Measurements from ENCODE around the gene PLET1.

PLET1 gene

DNA sequence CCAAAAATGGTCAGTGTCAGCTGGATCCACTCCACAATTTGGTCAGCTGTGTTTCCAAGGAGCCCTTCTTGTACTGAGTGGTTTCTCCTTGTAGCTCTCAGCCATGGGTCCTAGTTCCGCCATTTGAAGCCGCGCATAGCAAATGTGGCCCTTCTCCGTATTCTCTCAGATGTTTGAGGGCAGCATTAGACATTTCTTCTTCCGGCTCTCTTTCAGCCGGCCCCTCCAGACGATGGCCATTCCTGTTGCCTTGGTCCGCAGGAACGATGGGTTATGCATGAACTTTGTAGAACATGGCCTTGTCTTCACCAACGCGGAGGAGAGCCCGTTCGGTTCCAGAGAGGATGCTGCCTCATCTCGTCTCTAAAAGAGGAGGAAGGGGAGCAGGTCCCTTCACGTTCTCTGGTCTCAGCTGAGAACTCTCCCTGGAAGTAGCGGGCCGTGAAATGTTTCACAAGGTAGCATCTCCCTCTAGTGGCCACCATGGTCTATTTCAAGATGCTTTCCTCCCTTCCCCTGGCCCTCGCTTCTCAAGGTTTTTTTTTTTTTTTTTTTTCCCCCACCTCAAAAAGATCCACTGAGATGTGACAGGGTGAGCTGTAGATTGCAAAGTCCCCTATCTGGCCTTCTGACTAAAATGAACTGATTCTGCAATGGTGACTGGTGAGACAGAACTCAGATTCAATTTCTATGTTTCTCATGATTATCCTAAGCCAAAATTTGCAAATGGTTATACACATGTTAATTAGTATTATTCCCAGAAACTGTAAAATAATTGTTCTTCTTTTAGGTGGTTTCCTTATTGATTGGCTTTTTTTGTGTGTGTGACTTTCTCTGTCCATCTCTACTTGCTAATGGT, 19.8 kb upstream of the PLET1 start (continued):
- TF ChIP-seq ZSCAN30 (tag by site-specific recombination; IDR thresholded peaks at IDR 0.05) (no peak), ZNF366 (tag by site-specific recombination; conservative IDR thresholded peaks at IDR 0.05) (0 out of 2 replicates have a peak, but pooled peaks have one; percentile 21), ZNF2 (tag by site-specific recombination; IDR thresholded peaks at IDR 0.05) (0 out of 2 replicates have a peak, but pooled peaks have one; percentile 34), ZNF654 (tag by site-specific recombination; IDR thresholded peaks at IDR 0.05; ENCODE audit: low read depth) (peak; percentile 86), ZEB2 (tag by site-specific recombination; IDR thresholded peaks at IDR 0.05) (0 out of 2 replicates have a peak, but pooled peaks have one; percentile 6), KLF9 (tag by site-specific recombination; IDR thresholded peaks at IDR 0.05; ENCODE audit: low read depth) (0 out of 2 replicates have a peak, but pooled peaks have one; percentile 1), ZBTB21 (tag by site-specific recombination; IDR thresholded peaks at IDR 0.05) (no peak), ZNF239 (tag by site-specific recombination; IDR thresholded peaks at IDR 0.05) (no peak)
- TF ChIP-seq, protein P1, sequence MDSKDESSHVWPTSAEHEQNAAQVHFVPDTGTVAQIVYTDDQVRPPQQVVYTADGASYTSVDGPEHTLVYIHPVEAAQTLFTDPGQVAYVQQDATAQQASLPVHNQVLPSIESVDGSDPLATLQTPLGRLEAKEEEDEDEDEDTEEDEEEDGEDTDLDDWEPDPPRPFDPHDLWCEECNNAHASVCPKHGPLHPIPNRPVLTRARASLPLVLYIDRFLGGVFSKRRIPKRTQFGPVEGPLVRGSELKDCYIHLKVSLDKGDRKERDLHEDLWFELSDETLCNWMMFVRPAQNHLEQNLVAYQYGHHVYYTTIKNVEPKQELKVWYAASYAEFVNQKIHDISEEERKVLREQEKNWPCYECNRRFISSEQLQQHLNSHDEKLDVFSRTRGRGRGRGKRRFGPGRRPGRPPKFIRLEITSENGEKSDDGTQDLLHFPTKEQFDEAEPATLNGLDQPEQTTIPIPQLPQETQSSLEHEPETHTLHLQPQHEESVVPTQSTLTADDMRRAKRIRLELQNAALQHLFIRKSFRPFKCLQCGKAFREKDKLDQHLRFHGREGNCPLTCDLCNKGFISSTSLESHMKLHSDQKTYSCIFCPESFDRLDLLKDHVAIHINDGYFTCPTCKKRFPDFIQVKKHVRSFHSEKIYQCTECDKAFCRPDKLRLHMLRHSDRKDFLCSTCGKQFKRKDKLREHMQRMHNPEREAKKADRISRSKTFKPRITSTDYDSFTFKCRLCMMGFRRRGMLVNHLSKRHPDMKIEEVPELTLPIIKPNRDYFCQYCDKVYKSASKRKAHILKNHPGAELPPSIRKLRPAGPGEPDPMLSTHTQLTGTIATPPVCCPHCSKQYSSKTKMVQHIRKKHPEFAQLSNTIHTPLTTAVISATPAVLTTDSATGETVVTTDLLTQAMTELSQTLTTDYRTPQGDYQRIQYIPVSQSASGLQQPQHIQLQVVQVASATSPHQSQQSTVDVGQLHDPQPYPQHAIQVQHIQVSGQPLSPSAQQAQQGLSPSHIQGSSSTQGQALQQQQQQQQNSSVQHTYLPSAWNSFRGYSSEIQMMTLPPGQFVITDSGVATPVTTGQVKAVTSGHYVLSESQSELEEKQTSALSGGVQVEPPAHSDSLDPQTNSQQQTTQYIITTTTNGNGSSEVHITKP (tag by site-specific recombination; IDR thresholded peaks at IDR 0.05), result peak; percentile 58
- TF ChIP-seq, protein P2, sequence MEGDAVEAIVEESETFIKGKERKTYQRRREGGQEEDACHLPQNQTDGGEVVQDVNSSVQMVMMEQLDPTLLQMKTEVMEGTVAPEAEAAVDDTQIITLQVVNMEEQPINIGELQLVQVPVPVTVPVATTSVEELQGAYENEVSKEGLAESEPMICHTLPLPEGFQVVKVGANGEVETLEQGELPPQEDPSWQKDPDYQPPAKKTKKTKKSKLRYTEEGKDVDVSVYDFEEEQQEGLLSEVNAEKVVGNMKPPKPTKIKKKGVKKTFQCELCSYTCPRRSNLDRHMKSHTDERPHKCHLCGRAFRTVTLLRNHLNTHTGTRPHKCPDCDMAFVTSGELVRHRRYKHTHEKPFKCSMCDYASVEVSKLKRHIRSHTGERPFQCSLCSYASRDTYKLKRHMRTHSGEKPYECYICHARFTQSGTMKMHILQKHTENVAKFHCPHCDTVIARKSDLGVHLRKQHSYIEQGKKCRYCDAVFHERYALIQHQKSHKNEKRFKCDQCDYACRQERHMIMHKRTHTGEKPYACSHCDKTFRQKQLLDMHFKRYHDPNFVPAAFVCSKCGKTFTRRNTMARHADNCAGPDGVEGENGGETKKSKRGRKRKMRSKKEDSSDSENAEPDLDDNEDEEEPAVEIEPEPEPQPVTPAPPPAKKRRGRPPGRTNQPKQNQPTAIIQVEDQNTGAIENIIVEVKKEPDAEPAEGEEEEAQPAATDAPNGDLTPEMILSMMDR (tag by site-specific recombination; IDR thresholded peaks at IDR 0.05), result peak; percentile 76

DNA sequence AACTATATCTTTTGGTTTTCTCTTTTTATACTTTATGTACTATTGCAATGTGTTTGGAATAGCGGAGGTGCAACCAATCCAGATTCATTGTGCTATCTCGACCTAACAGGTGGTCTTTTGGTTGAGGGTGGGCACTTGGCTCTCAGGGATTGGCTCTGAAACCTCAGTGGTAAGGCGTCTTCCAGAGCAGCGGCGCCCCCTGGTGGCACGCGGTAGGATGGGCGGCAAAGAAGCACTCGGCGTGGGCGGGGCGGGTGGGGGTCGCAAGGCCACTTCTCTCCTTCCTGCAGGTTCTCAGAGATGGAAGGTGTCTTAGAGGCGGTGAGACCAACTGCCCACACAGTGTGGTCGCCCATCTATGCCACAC, 19.2 kb upstream of the PLET1 start:
- H3K4me1 ChIP-seq (ENCODE audit: control insufficient read depth, insufficient read depth, low read length), result no peaks in the 10 kb centered on the region
- POLR2A ChIA-PET, result interaction anchor here (0.6 to 0.7 kb wide), 2 partner anchors 139 to 416 kb away, joined by 3 to 4 read pairs; no protein-coding TSS in a partner anchor
- H3K4me3 ChIP-seq (ENCODE audit: low read depth, low read length), result peak overlapping the region; percentile 26
- no peaks in the 10 kb centered on the region for H3K36me3 ChIP-seq (ENCODE audit: control insufficient read depth in 2 of 2, insufficient read depth in 1 of 2, low read length in 2 of 2)
- H3K27ac ChIP-seq (ENCODE audit: extremely low read depth, low read depth, low read length), result no peak overlapping the region
- CTCF ChIA-PET, result interaction anchor here (0.6 to 12.4 kb wide), 37 partner anchors 9 to 1106 kb away, joined by 3 to 308 read pairs (median 4); partner anchors contain the start of gene PTS
- no peaks in the 10 kb centered on the region for H3K9me3 ChIP-seq (ENCODE audit: control insufficient read depth, insufficient read depth, low read depth, low read length)
- TF ChIP-seq, protein P3, sequence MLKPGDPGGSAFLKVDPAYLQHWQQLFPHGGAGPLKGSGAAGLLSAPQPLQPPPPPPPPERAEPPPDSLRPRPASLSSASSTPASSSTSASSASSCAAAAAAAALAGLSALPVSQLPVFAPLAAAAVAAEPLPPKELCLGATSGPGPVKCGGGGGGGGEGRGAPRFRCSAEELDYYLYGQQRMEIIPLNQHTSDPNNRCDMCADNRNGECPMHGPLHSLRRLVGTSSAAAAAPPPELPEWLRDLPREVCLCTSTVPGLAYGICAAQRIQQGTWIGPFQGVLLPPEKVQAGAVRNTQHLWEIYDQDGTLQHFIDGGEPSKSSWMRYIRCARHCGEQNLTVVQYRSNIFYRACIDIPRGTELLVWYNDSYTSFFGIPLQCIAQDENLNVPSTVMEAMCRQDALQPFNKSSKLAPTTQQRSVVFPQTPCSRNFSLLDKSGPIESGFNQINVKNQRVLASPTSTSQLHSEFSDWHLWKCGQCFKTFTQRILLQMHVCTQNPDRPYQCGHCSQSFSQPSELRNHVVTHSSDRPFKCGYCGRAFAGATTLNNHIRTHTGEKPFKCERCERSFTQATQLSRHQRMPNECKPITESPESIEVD (tag by site-specific recombination; IDR thresholded peaks at IDR 0.05), result no peak
- no peak for TF ChIP-seq HOXC10 (CRISPR knock-in tag; IDR thresholded peaks at IDR 0.05)
- TF ChIP-seq, protein P4, sequence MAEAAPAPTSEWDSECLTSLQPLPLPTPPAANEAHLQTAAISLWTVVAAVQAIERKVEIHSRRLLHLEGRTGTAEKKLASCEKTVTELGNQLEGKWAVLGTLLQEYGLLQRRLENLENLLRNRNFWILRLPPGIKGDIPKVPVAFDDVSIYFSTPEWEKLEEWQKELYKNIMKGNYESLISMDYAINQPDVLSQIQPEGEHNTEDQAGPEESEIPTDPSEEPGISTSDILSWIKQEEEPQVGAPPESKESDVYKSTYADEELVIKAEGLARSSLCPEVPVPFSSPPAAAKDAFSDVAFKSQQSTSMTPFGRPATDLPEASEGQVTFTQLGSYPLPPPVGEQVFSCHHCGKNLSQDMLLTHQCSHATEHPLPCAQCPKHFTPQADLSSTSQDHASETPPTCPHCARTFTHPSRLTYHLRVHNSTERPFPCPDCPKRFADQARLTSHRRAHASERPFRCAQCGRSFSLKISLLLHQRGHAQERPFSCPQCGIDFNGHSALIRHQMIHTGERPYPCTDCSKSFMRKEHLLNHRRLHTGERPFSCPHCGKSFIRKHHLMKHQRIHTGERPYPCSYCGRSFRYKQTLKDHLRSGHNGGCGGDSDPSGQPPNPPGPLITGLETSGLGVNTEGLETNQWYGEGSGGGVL (tag by site-specific recombination; IDR thresholded peaks at IDR 0.05), result no peak
- TF ChIP-seq ZNF707 (tag by site-specific recombination; IDR thresholded peaks at IDR 0.05), result no peak
- peak; percentile 80 for TF ChIP-seq SCRT2 (tag by site-specific recombination; IDR thresholded peaks at IDR 0.05)
- no peak for TF ChIP-seq ZNF544 (tag by site-specific recombination; IDR thresholded peaks at IDR 0.05)
- TF ChIP-seq ZNF114 (tag by site-specific recombination; IDR thresholded peaks at IDR 0.05), result no peak
- peak; percentile 82; the same call in 1 of the 2 replicates for TF ChIP-seq SCRT1 (tag by site-specific recombination; IDR thresholded peaks at IDR 0.05; ENCODE audit: borderline replicate concordance)
- TF ChIP-seq, protein P5, sequence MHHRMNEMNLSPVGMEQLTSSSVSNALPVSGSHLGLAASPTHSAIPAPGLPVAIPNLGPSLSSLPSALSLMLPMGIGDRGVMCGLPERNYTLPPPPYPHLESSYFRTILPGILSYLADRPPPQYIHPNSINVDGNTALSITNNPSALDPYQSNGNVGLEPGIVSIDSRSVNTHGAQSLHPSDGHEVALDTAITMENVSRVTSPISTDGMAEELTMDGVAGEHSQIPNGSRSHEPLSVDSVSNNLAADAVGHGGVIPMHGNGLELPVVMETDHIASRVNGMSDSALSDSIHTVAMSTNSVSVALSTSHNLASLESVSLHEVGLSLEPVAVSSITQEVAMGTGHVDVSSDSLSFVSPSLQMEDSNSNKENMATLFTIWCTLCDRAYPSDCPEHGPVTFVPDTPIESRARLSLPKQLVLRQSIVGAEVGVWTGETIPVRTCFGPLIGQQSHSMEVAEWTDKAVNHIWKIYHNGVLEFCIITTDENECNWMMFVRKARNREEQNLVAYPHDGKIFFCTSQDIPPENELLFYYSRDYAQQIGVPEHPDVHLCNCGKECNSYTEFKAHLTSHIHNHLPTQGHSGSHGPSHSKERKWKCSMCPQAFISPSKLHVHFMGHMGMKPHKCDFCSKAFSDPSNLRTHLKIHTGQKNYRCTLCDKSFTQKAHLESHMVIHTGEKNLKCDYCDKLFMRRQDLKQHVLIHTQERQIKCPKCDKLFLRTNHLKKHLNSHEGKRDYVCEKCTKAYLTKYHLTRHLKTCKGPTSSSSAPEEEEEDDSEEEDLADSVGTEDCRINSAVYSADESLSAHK (tag by site-specific recombination; IDR thresholded peaks at IDR 0.05), result no peak
- TF ChIP-seq, protein P6, sequence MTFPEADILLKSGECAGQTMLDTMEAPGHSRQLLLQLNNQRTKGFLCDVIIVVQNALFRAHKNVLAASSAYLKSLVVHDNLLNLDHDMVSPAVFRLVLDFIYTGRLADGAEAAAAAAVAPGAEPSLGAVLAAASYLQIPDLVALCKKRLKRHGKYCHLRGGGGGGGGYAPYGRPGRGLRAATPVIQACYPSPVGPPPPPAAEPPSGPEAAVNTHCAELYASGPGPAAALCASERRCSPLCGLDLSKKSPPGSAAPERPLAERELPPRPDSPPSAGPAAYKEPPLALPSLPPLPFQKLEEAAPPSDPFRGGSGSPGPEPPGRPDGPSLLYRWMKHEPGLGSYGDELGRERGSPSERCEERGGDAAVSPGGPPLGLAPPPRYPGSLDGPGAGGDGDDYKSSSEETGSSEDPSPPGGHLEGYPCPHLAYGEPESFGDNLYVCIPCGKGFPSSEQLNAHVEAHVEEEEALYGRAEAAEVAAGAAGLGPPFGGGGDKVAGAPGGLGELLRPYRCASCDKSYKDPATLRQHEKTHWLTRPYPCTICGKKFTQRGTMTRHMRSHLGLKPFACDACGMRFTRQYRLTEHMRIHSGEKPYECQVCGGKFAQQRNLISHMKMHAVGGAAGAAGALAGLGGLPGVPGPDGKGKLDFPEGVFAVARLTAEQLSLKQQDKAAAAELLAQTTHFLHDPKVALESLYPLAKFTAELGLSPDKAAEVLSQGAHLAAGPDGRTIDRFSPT (tag by site-specific recombination; IDR thresholded peaks at IDR 0.05), result no peak
- TF ChIP-seq ZNF654 (tag by site-specific recombination; IDR thresholded peaks at IDR 0.05; ENCODE audit: low read depth), result peak; percentile 39
- TF ChIP-seq ZNF341 (tag by site-specific recombination; IDR thresholded peaks at IDR 0.05; ENCODE audit: low read depth), result no peak

Measured in HEK293 (cell line).